Heart right ventricle (tissue), 16 donors: ENCODE measurements around the gene DENND1A. TPM values are rescaled to one million over a fixed set of nuclear protein-coding genes. Genes with fewer than 3 reads are reported as not detected.

Experiments
- ATAC-seq, 8 donors: fragments of 200-7000 bp; cut with Tn5 transposase; one replicate each; pipeline ENCODE4 v1.9.1; 2020; ENCODE audit warnings: mild to moderate bottlenecking in 8 of 8, moderate library complexity in 8 of 8, moderate number of reproducible peaks in 1 of 8
- DNase-seq, 2 donors: peaks; one replicate each; pipeline ENCODE4 v3.0.0-alpha.2; 2020
- H3K27ac ChIP-seq, 10 donors: fragments of 200-600 bp; sonication (generic) in 2 of 10; one replicate each; pipeline versions ENCODE4 v1.5.0 to v1.8.0; 2020 to 2022; ENCODE audit warnings: mild to moderate bottlenecking in 3 of 10
- H3K27me3 ChIP-seq, 7 donors: fragments of 200-600 bp; one replicate each; pipeline ENCODE4 v1.8.0; 2021 to 2022; ENCODE audit warnings: mild to moderate bottlenecking in 2 of 7
- H3K36me3 ChIP-seq, 9 donors: fragments of 200-600 bp; sonication (generic) in 1 of 9; one replicate each; pipeline versions ENCODE4 v1.5.0 to v1.8.0; 2020 to 2022; ENCODE audit warnings: mild to moderate bottlenecking in 2 of 9
- H3K4me1 ChIP-seq, 9 donors: fragments of 200-600 bp; sonication (generic) in 1 of 9; one replicate each; pipeline versions ENCODE4 v1.5.0 to v1.8.0; 2020 to 2022; ENCODE audit warnings: mild to moderate bottlenecking in 4 of 9
- H3K4me3 ChIP-seq, 10 donors: fragments of 200-600 bp; sonication (generic) in 2 of 10; one replicate each; pipeline versions ENCODE4 v1.5.0 to v1.8.0; 2020 to 2022; ENCODE audit warnings: mild to moderate bottlenecking in 7 of 10, moderate library complexity in 2 of 10
- H3K9me3 ChIP-seq, 11 donors: fragments of 200-600 bp in 10 of 11; sonication (generic) in 2 of 11; one replicate each; pipeline versions ENCODE4 v1.5.0 to v1.8.0; 2013 to 2022; ENCODE audit warnings: mild to moderate bottlenecking in 2 of 11, control low read depth in 1 of 11, moderate library complexity in 1 of 11
- WGBS, 2 donors: extraction: QIAGEN DNeasy Blood & Tissue Kit; methylation state at CpG; one replicate each; pipeline ENCODE4 v1.1.7; 2013; ENCODE audit warnings: inconsistent platforms in 1 of 2; 5-methylcytosine and 5-hydroxymethylcytosine counted together
- intact Hi-C, 10 donors: fragments of 100-400 bp; cut with DNase I; formaldehyde crosslinking; loops; one replicate each; pipeline versions ENCODE4 v1.11.1 to v1.14.2; 2022
- polyA plus RNA-seq, 2 donors: library from polyadenylated mRNA; stranded (reverse); fragments of 200-250 nt; gene quantifications; one replicate each; pipeline ENCODE4 v1.2.3, GENCODE V29; 2013
- total RNA-seq, 10 donors: library from RNA; stranded (reverse); fragmentation: NEBNext Ultra II Directional in 3 of 10; extraction: Animal tissue kit (Norgen Biotek cat#: 25700) in 3 of 10; gene quantifications; one replicate each; pipeline versions ENCODE4 v1.2.1 to v1.2.4, GENCODE V29; 2021 to 2023
- TF ChIP-seq, protein P1 (sequence below), 9 donors: fragments of 200-600 bp; sonication (generic) in 2 of 9; IDR thresholded peaks; one replicate each; pipeline versions ENCODE4 v1.5.0 to v1.8.0; 2021 to 2022; ENCODE audit warnings: antibody characterized with exemption in 9 of 9, mild to moderate bottlenecking in 5 of 9, moderate library complexity in 1 of 9
- donor health status: Arrhythmogenic right ventricular cardiomyopathy.
- donor health status: ischemic (EF 13 %, LVEDD 7.1; RV severe dilation, severe dysfunction).
- donor health status: healthy with polysubstance abuse.
- donor health status: DM: no; HTN: yes; CAD: no.
- donor health status: DM: no; HTN: no; CAD: no.
- donor health status: ischemic (EF 25% LVEDD 6.9; RV normal size, moderate dysfunction).
- donor health status: ischemic (EF 25% LVEDD 5.7; RV mildly dilated, moderate dysfunction).
- donor health status: healthy.
- donor health status: DM: yes; HTN: yes; CAD: no.
- donor health status: Ischemic cardiomyopathy.
- donor health status: ischemic (EF 35%, LVEDD 5.7; RV mildly dilated, moderate dysfunction).
- donor health status: nonischemic (EF 11% LVEDD 7.7; RV severe dilation, severe dysfunction).
- donor health status: DM: yes; HTN: yes; CAD: no.
- donor health status: PGD.
- donor health status: ischemic (EF 29% LVEDD 5.4; RV normal size, mild dysfunction).
- donor health status: nonischemic (EF 23%, LVEDD 6.1; RV moderate dilation, normal function).

The DENND1A gene
- total and polyA plus RNA-seq, 12 donors = 7.3 to 19.6 (median 12.2) TPM

DNA sequence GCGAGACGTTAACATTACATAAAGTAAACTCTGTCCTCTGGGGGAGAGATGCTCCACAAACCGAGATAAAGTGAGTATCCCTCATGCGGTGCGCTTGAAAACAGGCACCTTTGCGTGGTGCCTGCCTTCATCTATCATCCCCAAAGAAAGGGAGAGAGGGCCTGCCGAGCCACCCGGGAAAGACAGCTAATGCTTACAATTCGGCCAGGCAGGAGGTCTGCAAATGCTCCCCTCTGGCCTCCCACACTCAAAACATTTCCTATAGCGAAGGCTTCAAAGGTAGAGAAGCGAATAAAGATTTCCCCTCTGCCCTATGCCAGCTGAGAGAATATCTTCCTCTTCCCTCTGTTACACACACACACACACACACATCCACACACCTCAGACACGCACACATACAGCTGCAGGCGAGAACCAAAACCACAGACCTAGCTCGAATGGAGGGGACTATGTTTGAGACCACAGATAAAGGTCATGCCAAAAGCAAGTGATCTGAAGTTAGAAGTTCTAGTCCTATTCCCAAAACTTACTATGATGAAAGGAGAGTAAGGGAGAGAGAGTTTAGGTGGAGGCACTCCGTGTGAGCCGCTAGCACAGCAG, 441.1 kb downstream of the DENND1A start:
- intact Hi-C loops = no loop called here
- Histone ChIP-seq H3K4me1 (no peaks in the 10 kb centered on the region), H3K9me3 (no peaks in the 10 kb centered on the region), H3K36me3 (no peaks in the 10 kb centered on the region), H3K4me3 (no peak overlapping the region), H3K27me3 (no peaks in the 10 kb centered on the region), H3K27ac (no peak overlapping the region)
- TF ChIP-seq, protein P1, sequence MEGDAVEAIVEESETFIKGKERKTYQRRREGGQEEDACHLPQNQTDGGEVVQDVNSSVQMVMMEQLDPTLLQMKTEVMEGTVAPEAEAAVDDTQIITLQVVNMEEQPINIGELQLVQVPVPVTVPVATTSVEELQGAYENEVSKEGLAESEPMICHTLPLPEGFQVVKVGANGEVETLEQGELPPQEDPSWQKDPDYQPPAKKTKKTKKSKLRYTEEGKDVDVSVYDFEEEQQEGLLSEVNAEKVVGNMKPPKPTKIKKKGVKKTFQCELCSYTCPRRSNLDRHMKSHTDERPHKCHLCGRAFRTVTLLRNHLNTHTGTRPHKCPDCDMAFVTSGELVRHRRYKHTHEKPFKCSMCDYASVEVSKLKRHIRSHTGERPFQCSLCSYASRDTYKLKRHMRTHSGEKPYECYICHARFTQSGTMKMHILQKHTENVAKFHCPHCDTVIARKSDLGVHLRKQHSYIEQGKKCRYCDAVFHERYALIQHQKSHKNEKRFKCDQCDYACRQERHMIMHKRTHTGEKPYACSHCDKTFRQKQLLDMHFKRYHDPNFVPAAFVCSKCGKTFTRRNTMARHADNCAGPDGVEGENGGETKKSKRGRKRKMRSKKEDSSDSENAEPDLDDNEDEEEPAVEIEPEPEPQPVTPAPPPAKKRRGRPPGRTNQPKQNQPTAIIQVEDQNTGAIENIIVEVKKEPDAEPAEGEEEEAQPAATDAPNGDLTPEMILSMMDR (IDR thresholded peaks at IDR 0.05) = no peak
- no peak for ATAC-seq
- no peak for DNase-seq
- WGBS, 2 donors = 81 to 84% methylated on average over 16 of the region's 16 CpGs

DNA sequence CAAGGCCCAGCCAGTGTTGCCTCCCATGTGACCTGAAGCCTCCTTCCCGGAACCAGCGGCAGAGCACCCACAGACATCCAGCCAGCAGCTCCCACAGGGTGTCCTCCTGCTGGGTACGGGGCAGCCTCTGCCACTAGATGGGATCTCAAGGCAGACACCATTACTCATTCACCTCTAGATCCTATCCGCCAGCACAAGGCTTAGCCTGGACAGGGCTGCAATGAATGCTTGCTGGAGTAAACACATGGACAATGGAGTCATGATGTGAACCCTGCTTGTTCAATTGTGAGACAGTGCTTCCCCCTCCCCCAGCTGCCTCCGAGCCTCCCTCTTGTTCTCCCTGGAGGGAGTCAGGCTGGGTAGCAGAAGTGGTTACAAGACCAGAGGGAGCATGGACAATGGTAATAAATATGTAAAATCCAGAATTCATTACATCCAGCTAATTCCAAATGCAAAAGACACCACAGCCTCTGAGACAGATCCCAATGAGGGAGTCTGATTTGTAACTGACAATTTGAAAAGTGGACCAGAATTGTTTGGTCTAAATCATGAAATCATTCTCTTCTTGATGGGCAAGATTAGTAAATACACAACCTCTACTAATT, 441.9 kb downstream of the DENND1A start:
- Histone ChIP-seq H3K4me3 (no peak overlapping the region), H3K4me1 (no peaks in the 10 kb centered on the region), H3K27ac (no peak overlapping the region), H3K27me3 (no peaks in the 10 kb centered on the region), H3K9me3 (no peaks in the 10 kb centered on the region), H3K36me3 (no peaks in the 10 kb centered on the region)
- 97% methylated on average over 5 of the region's 5 CpGs for WGBS, 2 donors
- TF ChIP-seq, protein P1 (IDR thresholded peaks at IDR 0.05) = no peak
- DNase-seq (no peak), ATAC-seq (no peak)
- intact Hi-C loops = no loop called here

DNA sequence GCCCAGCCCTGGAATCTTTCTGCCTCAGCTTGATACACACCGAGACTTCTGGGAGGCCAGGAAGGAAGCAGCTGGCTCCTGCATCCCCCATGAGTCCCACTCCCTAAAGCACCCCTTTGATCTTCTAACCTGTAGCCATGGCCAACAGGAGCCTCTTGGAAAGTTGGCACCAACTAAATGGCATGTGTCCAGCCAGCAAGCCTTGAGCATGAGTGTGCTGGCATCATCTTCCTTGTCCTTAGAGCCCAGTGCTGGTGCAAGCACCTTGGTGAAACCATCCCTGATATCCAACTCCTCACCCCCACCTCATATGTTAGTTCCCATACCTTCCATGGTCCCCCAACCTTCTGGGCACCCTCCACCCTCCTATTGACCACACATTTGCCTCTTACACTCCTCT, 443.5 kb downstream of the DENND1A start:
- no peak overlapping the region for H3K27ac ChIP-seq
- TF ChIP-seq, protein P1 (IDR thresholded peaks at IDR 0.05) = no peak
- H3K36me3 ChIP-seq = no peaks in the 10 kb centered on the region
- no peaks in the 10 kb centered on the region for H3K4me1 ChIP-seq
- no peak overlapping the region for H3K4me3 ChIP-seq
- no peaks in the 10 kb centered on the region for H3K9me3 ChIP-seq
- intact Hi-C loops = no loop called here
- 73 to 79% methylated on average over 1 of the region's 1 CpG for WGBS, 2 donors
- DNase-seq (no peak), ATAC-seq (peak in 1 of 8 donors; percentile 36)
- no peaks in the 10 kb centered on the region for H3K27me3 ChIP-seq

DNA sequence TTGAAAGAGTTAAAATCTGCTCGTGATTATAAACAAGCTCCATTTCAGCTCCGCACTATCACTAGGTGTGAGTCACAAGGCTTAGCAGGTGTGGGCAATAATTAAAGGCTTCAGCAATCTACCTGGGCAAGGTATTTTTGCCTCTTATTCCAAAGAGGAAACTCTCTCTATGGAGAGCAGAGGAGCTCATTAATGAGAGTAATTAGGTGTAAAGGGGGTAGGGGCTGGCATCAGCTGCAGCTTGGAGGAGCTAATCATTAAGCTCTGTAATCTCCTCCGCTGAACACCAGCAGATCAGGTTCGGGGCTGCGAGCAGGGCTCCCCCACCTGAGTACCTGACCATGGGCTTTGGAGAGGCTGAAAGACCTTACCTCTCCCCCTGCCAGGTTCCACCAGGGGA, 444.7 kb downstream of the DENND1A start:
- Histone ChIP-seq H3K27me3 (no peaks in the 10 kb centered on the region), H3K4me3 (no peak overlapping the region), H3K27ac (no peak overlapping the region), H3K36me3 (no peaks in the 10 kb centered on the region), H3K9me3 (no peaks in the 10 kb centered on the region), H3K4me1 (no peaks in the 10 kb centered on the region)
- no peak for ATAC-seq
- TF ChIP-seq, protein P1 (IDR thresholded peaks at IDR 0.05) = no peak
- WGBS, 2 donors = 88% methylated on average over 5 of the region's 5 CpGs
- intact Hi-C loops = no loop called here
- no peak for DNase-seq
